OCI-LY1 (cell line): ENCODE measurements around the gene RAB33A.

Experiments used
- H2AFZ ChIP-seq: fragments of 200-600 bp; sonication (generic), shearing (Covaris generic); 2 replicates; pipeline ENCODE4 v1.6.0; 2014; ENCODE audit warnings: antibody characterized with exemption, mild to moderate bottlenecking, low read length
- H3F3A ChIP-seq: fragments of 200-600 bp; sonication (generic), shearing (Covaris generic); 2 replicates; pipeline ENCODE4 v1.6.0; 2014; ENCODE audit warnings: mild to moderate bottlenecking, antibody characterized with exemption, low read length, moderate library complexity; ENCODE audit not compliant: insufficient read depth
- H3K27ac ChIP-seq: fragments of 200-600 bp; sonication (generic); 2 replicates; pipeline ENCODE4 v1.5.1; 2014; ENCODE audit warnings: low read length, mixed run types, mild to moderate bottlenecking, low read depth; ENCODE audit not compliant: poor library complexity, severe bottlenecking
- H3K27me3 ChIP-seq: fragments of 200-600 bp; sonication (generic); 2 replicates; pipeline ENCODE4 v1.6.0; 2014; ENCODE audit warnings: antibody characterized with exemption, mild to moderate bottlenecking, low read length, moderate library complexity; ENCODE audit not compliant: insufficient read depth
- H3K36me3 ChIP-seq: fragments of 200-600 bp; sonication (generic); 2 replicates; pipeline ENCODE4 v1.6.1; 2014; ENCODE audit warnings: mild to moderate bottlenecking, antibody characterized with exemption, low read length, moderate library complexity, mixed read lengths; ENCODE audit not compliant: insufficient read depth
- H3K4me1 ChIP-seq: fragments of 200-600 bp; sonication (generic); 2 replicates; pipeline ENCODE4 v1.5.1; 2014; ENCODE audit warnings: mild to moderate bottlenecking, low read length, moderate library complexity; ENCODE audit not compliant: insufficient read depth, severe bottlenecking
- H3K4me2 ChIP-seq: fragments of 200-600 bp; sonication (generic), shearing (Covaris generic); 2 replicates; pipeline ENCODE4 v1.6.1; 2014; ENCODE audit warnings: low read length
- H3K4me3 ChIP-seq: fragments of 200-600 bp; sonication (generic); 2 replicates; pipeline ENCODE4 v1.5.1; 2014; ENCODE audit warnings: low read length, low read depth, mild to moderate bottlenecking, mixed read lengths; ENCODE audit not compliant: poor library complexity, severe bottlenecking
- H3K79me2 ChIP-seq: fragments of 200-600 bp; shearing (Covaris generic); 2 replicates; pipeline ENCODE4 v1.6.1; 2016; ENCODE audit warnings: mixed run types, low read length, mixed read lengths; ENCODE audit not compliant: insufficient read depth
- H3K9ac ChIP-seq: fragments of 200-600 bp; sonication (generic), shearing (Covaris generic); 2 replicates; pipeline ENCODE4 v1.6.1; 2014; ENCODE audit warnings: mild to moderate bottlenecking, low read length, mixed read lengths
- H3K9me2 ChIP-seq: fragments of 200-600 bp; sonication (generic), shearing (Covaris generic); 2 replicates; pipeline ENCODE4 v1.6.1; 2014; ENCODE audit warnings: low read depth, mild to moderate bottlenecking, low read length, mixed read lengths
- H3K9me3 ChIP-seq: fragments of 200-600 bp; shearing (Covaris generic); 2 replicates; pipeline ENCODE4 v1.6.1; 2014; ENCODE audit warnings: low read length, mixed read lengths
- H4K20me1 ChIP-seq: fragments of 200-600 bp; sonication (generic), shearing (Covaris generic); 2 replicates; pipeline ENCODE4 v1.6.0; 2016; ENCODE audit warnings: mild to moderate bottlenecking, low read length; ENCODE audit not compliant: insufficient read depth
- CTCF ChIP-seq: fragments of 200-600 bp; sonication (generic), shearing (Covaris generic); IDR thresholded peaks from 2 replicates; pipeline ENCODE4 v1.5.1; 2017; ENCODE audit warnings: mild to moderate bottlenecking, antibody characterized with exemption, low read length, moderate library complexity, mixed read lengths
- EZH2 ChIP-seq: fragments of 200-600 bp; sonication (generic), shearing (Covaris generic); IDR thresholded peaks from 2 replicates; pipeline ENCODE4 v1.8.0; 2017; ENCODE audit warnings: borderline replicate concordance, mixed run types, mild to moderate bottlenecking, antibody characterized with exemption, low read length, moderate library complexity, mixed read lengths

RAB33A gene

GRCh38 chrX:130176354-130176776 lies 4.6 kb downstream of the RAB33A start:
- Histone ChIP-seq H3K9ac (no peak overlapping the region), H3K4me1 (peaks cover 47% of the 10 kb centered on the region), H3K9me3 (no peaks in the 10 kb centered on the region), H3K9me2 (no peaks in the 10 kb centered on the region), H4K20me1 (no peaks in the 10 kb centered on the region), H3K36me3 (peaks cover 5% of the 10 kb centered on the region; the same call in 1 of the 2 replicates), H3K27me3 (no peaks in the 10 kb centered on the region), H3K27ac (peak overlapping the region; percentile 56), H2AFZ (no peak overlapping the region), H3K4me2 (peak overlapping the region; percentile 45), H3F3A (no peaks in the 10 kb centered on the region), H3K4me3 (no peak overlapping the region), H3K79me2 (no peaks in the 10 kb centered on the region; the same call in none of the 2 replicates)
- TF ChIP-seq EZH2 = no peak
- TF ChIP-seq CTCF = no peak

- no peak overlapping the region for H3K9ac ChIP-seq
- no peaks in the 10 kb centered on the region for H3K27me3 ChIP-seq
- no peaks in the 10 kb centered on the region for H3F3A ChIP-seq
- H4K20me1 ChIP-seq = no peaks in the 10 kb centered on the region
- peak overlapping the region; percentile 56 for H3K27ac ChIP-seq
- H3K9me2 ChIP-seq = no peaks in the 10 kb centered on the region
- H3K36me3 ChIP-seq = peaks cover 5% of the 10 kb centered on the region; the same call in 1 of the 2 replicates
- no peak for TF ChIP-seq EZH2
- no peak for TF ChIP-seq CTCF
- H3K4me2 ChIP-seq = no peak overlapping the region
- no peak overlapping the region for H2AFZ ChIP-seq
- H3K4me3 ChIP-seq = no peak overlapping the region
- H3K79me2 ChIP-seq = no peaks in the 10 kb centered on the region; the same call in none of the 2 replicates
- H3K9me3 ChIP-seq = no peaks in the 10 kb centered on the region
- peaks cover 47% of the 10 kb centered on the region for H3K4me1 ChIP-seq
Measured at GRCh38 chrX:130176942-130177341, 5.2 kb downstream of the RAB33A start.

GRCh38 chrX:130179170-130179569 lies 7.4 kb downstream of the RAB33A start:
- Histone ChIP-seq H3K27ac (no peak overlapping the region), H4K20me1 (no peaks in the 10 kb centered on the region), H3K4me1 (peaks cover 44% of the 10 kb centered on the region), H3K27me3 (no peaks in the 10 kb centered on the region), H3K4me2 (no peak overlapping the region), H3F3A (no peaks in the 10 kb centered on the region), H3K9ac (no peak overlapping the region), H3K79me2 (no peaks in the 10 kb centered on the region), H3K9me2 (no peaks in the 10 kb centered on the region), H3K36me3 (peaks cover 6% of the 10 kb centered on the region), H3K4me3 (no peak overlapping the region), H3K9me3 (no peaks in the 10 kb centered on the region), H2AFZ (no peak overlapping the region)
- TF ChIP-seq CTCF = no peak
- no peak for TF ChIP-seq EZH2
